ENCODE results near the gene TOP1. TPM values are rescaled to one million over a fixed set of nuclear protein-coding genes. Genes with fewer than 3 reads are reported as not detected.

The TOP1 gene
- total RNA-seq, 1 donor from 2014 or later = 58.9 TPM

GRCh38 chr20:41166201-41167117 lies 137.8 kb downstream of the TOP1 start:
- H3K4me3 ChIP-seq = no peak overlapping the region
- H3K9me3 ChIP-seq (ENCODE audit: low read depth) = no peaks in the 10 kb centered on the region
- peaks cover 9% of the 10 kb centered on the region for H3F3A ChIP-seq (ENCODE audit: low read depth)
- H3K27me3 Mint-ChIP-seq (ENCODE audit: insufficient read depth, low read depth) = peaks cover 5% of the 10 kb centered on the region
- no peak for DNase-seq (ENCODE audit: low spot score)
- H2AFZ ChIP-seq (replicated peaks) = no peak overlapping the region
- no peaks in the 10 kb centered on the region for H3K9me3 Mint-ChIP-seq
- no peak overlapping the region for H3K27ac Mint-ChIP-seq
- no peak overlapping the region for H3K4me3 Mint-ChIP-seq
- H3K27me3 ChIP-seq = no peaks in the 10 kb centered on the region
- H3K4me1 ChIP-seq = no peaks in the 10 kb centered on the region
- H3K9ac ChIP-seq = no peak overlapping the region
- no peak overlapping the region for H3K4me2 ChIP-seq
- TF ChIP-seq EZH2 (IDR thresholded peaks at IDR 0.05) = no peak
- TF ChIP-seq CTCF (IDR thresholded peaks at IDR 0.05) = no peak
- no peak for TF ChIP-seq EZH2phosphoT487 (IDR thresholded peaks at IDR 0.05)
- peaks cover 49% of the 10 kb centered on the region for H3K36me3 Mint-ChIP-seq
- no peaks in the 10 kb centered on the region for H3K36me3 ChIP-seq
- no peak overlapping the region for H3K27ac ChIP-seq
- peaks cover 9% of the 10 kb centered on the region for H4K20me1 ChIP-seq (ENCODE audit: low read depth)
- H3K79me2 ChIP-seq (ENCODE audit: low read depth) = no peaks in the 10 kb centered on the region
- H3K4me1 Mint-ChIP-seq = no peaks in the 10 kb centered on the region

GRCh38 chr20:41167118-41167470 lies 138.5 kb downstream of the TOP1 start:
- Histone ChIP-seq H3K9me3 (ENCODE audit: low read depth) (no peaks in the 10 kb centered on the region), H3K27ac (no peak overlapping the region), H2AFZ (replicated peaks) (no peak overlapping the region), H3K4me2 (no peak overlapping the region), H3K27me3 (no peaks in the 10 kb centered on the region), H3F3A (ENCODE audit: low read depth) (peaks cover 16% of the 10 kb centered on the region), H3K4me1 (no peaks in the 10 kb centered on the region), H3K9ac (no peak overlapping the region), H4K20me1 (ENCODE audit: low read depth) (peaks cover 7% of the 10 kb centered on the region), H3K79me2 (ENCODE audit: low read depth) (no peaks in the 10 kb centered on the region), H3K36me3 (no peaks in the 10 kb centered on the region), H3K4me3 (no peak overlapping the region)
- no peak overlapping the region for H3K4me3 Mint-ChIP-seq
- peaks cover 52% of the 10 kb centered on the region for H3K36me3 Mint-ChIP-seq
- peaks cover 5% of the 10 kb centered on the region for H3K27me3 Mint-ChIP-seq (ENCODE audit: insufficient read depth, low read depth)
- no peak for DNase-seq (ENCODE audit: low spot score)
- no peaks in the 10 kb centered on the region for H3K4me1 Mint-ChIP-seq
- TF ChIP-seq EZH2 (IDR thresholded peaks at IDR 0.05) (no peak), CTCF (IDR thresholded peaks at IDR 0.05) (no peak), EZH2phosphoT487 (IDR thresholded peaks at IDR 0.05) (no peak)
- H3K27ac Mint-ChIP-seq = peak overlapping the region; percentile 46
- no peaks in the 10 kb centered on the region for H3K9me3 Mint-ChIP-seq

GRCh38 chr20:41167481-41168253 lies 139.0 kb downstream of the TOP1 start:
- Histone ChIP-seq H3K27ac (no peak overlapping the region), H4K20me1 (ENCODE audit: low read depth) (peaks cover 13% of the 10 kb centered on the region), H3K9me3 (ENCODE audit: low read depth) (no peaks in the 10 kb centered on the region), H3K4me2 (no peak overlapping the region), H3K4me3 (no peak overlapping the region), H2AFZ (replicated peaks) (no peak overlapping the region), H3K27me3 (no peaks in the 10 kb centered on the region), H3K79me2 (ENCODE audit: low read depth) (no peaks in the 10 kb centered on the region), H3K36me3 (no peaks in the 10 kb centered on the region), H3K9ac (no peak overlapping the region), H3F3A (ENCODE audit: low read depth) (peaks cover 21% of the 10 kb centered on the region), H3K4me1 (no peaks in the 10 kb centered on the region)
- TF ChIP-seq EZH2 (IDR thresholded peaks at IDR 0.05) = no peak
- TF ChIP-seq EZH2phosphoT487 (IDR thresholded peaks at IDR 0.05) = no peak
- TF ChIP-seq CTCF (IDR thresholded peaks at IDR 0.05) = no peak
- H3K4me3 Mint-ChIP-seq = no peak overlapping the region
- peaks cover 5% of the 10 kb centered on the region for H3K27me3 Mint-ChIP-seq (ENCODE audit: insufficient read depth, low read depth)
- DNase-seq (ENCODE audit: low spot score) = no peak
- H3K4me1 Mint-ChIP-seq = no peaks in the 10 kb centered on the region
- peak overlapping the region; percentile 46 for H3K27ac Mint-ChIP-seq
- peaks cover 52% of the 10 kb centered on the region for H3K36me3 Mint-ChIP-seq
- H3K9me3 Mint-ChIP-seq = no peaks in the 10 kb centered on the region

All from neural progenitor cell (in vitro differentiated cells).